ENCODE measurements around the gene SYTL1.

Gene SYTL1

GRCh38 chr1:27388337-27389005, 46.6 kb downstream of the SYTL1 start:
- no peak for DNase-seq

GRCh38 chr1:27391511-27392095, 49.8 kb downstream of the SYTL1 start:
- DNase-seq = peak; percentile 62

DNA sequence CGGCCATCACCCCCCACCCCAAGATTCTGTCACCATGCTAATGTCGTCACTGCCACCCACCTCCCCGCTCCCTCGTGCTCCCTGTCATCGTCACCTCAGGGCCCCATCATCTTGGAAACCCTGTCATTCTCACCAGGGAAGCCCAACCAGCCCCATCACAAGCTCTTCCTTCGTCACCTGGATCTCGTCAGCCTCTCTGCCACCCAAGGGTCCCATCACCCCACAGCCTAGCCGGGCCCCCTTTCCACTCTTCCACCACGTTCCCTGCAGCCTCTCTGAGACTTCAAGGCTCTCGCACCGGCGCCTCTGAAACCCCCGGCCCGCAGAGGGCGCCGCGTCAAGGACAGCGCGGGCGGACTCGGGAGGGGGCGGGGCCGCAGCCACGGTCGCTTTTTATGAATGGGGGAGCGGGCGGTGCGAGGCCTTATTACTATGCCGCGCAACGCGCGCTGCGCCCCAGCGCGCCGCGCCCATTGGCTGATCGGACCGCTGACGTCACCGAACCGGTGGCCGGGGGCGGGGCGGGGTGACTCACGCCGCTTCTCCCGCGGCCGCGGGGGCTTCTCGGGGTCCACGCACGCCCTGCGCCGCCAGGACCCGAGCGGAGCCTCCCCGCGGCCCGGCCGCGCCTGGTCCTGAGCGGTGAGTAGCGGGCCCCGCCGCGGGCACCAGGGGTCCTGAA, 50.4 kb downstream of the SYTL1 start, which contains the start of gene GPR3:
Gene GPR3 (plus strand): TSS at position 527 of the 682 bp plus-strand sequence. CDS start 1,177 bp downstream, outside the sequence.
- peak; percentile 93 for DNase-seq

DNA sequence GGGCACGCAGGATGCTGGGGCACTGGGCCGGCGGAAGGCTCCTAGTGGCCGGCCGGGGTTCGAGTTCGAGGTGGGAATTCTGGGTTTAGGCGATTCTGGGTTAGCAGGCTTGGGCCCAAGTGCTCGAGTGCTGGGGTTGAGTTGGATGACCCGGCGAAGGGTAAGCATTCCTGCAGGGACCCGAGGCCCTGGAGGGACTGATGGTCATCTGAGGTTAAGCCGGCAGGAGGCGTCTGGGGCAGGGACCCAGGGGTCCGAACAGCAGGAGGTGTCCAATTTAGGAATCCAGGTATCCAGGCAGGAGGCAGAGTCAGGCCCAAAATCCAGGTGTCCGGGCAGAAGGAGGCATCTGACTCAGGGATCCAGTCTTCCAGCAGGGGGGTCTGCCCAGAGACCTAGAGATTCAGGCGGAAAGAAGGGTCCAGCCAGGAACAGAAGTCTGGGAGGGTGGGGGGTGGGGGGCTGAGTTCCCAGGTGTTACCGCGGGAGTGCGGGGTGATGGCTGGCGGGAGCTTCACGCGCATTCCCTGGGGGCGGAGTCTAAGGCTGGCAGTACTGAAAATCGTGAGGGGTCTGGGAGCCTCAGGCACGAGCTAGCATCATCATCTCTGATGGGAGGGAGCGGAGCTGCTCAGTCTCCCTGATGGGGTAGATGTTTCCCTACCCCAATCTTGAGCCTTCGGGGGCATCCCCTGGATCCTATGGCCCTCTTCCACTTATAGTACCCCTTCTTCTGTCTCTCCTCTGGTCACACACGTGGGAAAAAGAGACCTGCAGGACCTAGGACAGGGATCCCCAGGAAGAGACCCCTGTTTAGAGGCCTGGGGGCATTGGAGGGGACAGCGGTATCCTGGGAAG, 51.2 kb downstream of the SYTL1 start:
- DNase-seq = no peak

DNA sequence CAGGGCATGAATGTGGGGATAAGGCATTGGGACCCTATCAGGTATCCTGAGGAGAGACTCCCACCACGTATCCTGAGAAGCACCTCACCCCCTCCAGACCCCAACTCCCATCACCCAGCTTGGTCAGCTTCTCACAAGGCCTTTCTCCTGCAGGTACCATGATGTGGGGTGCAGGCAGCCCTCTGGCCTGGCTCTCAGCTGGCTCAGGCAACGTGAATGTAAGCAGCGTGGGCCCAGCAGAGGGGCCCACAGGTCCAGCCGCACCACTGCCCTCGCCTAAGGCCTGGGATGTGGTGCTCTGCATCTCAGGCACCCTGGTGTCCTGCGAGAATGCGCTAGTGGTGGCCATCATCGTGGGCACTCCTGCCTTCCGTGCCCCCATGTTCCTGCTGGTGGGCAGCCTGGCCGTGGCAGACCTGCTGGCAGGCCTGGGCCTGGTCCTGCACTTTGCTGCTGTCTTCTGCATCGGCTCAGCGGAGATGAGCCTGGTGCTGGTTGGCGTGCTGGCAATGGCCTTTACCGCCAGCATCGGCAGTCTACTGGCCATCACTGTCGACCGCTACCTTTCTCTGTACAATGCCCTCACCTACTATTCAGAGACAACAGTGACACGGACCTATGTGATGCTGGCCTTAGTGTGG, 51.9 kb downstream of the SYTL1 start:
- no peak for DNase-seq

- no peak for DNase-seq
Observed at GRCh38 chr1:27394282-27394658, 52.4 kb downstream of the SYTL1 start.

- no peak for DNase-seq
Observed at GRCh38 chr1:27394925-27395324, 53.1 kb downstream of the SYTL1 start.

GRCh38 chr1:27395441-27396195, 53.8 kb downstream of the SYTL1 start:
- DNase-seq = peak; percentile 84

DNA sequence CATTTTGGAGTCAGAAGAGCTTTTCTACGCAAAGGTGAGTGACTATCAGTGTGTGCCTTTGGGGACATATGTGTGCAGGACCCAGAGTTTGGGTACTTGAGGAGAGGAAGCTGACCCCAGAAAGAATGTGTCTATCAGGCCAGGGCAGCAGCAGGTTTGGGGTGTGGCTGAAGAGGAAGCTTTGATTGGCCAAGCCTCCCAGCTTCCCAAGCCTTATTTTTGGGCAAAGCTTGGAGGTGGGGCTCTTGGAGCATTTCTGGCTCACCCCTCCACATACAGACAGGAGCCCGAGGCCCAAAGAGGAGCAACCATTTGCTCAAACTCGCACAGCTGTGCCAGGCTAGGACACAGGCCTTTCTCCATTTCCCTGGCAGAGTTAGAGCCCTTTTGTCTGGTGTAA, 55.3 kb downstream of the SYTL1 start:
- no peak for DNase-seq

DNA sequence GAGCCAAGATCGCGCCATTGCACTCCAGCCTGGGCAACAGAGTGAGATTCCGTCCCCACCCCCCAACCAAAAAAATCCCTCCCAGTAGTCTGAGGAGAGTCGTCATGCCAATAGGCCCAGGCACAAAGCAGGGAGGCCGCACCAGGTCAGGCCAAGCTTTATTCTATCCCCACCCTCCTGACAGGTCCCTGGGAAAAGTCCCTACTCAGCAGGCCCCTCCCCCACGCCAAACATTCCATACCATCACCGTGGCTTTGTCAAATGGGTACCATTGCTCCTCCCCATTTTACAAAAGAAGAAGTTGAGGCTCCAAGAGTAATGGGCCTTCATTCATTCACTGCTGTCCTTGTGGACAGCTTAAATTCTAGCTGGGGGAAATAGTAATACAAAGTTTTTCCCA, 55.9 kb downstream of the SYTL1 start:
- no peak for DNase-seq

- no peak for DNase-seq
Observed at GRCh38 chr1:27398405-27399149, 56.8 kb downstream of the SYTL1 start.

GRCh38 chr1:27399251-27400025, 57.6 kb downstream of the SYTL1 start:
- no peak for DNase-seq

GRCh38 chr1:27400082-27400962, 58.5 kb downstream of the SYTL1 start:
- no peak for DNase-seq

- DNase-seq = no peak
Observed at GRCh38 chr1:27400963-27401341, 59.1 kb downstream of the SYTL1 start.

DNA sequence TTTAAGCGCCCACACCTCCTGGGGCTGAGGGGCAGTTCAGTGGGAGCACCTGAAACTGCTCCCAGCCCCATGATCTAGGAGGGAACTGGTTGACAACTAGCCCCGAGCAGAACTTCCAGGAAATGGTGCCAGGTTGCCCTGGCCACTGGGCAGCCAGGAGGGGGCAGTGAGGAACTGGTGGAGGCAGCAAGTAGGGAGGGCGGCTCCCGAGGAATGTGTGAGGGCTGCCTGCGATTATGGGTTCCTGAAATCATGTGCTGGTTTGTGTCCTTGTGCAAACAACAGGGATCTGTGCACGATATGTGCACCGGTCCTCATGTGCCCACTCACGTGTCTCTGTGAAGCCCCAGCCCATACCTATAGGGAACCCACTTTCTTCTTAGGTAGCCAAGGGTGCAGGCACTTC, 60.5 kb downstream of the SYTL1 start:
- DNase-seq = peak; percentile 77

- DNase-seq = peak; percentile 92
Observed at GRCh38 chr1:27403065-27403726, 61.4 kb downstream of the SYTL1 start.
